Colonic mucosa (tissue), 4 donors: Measurements from ENCODE around the gene EFCAB6. TPM values are rescaled to one million over a fixed set of nuclear protein-coding genes. Genes with fewer than 3 reads are reported as not detected.

Experiments used
- DNase-seq: peaks from one replicate; pipeline ENCODE4 v3.0.0-alpha.2; 2020
- H3K27ac ChIP-seq: fragments of 200-600 bp; one replicate; pipeline ENCODE4 v1.8.0; 2021
- H3K27me3 ChIP-seq: fragments of 200-600 bp; one replicate; pipeline ENCODE4 v1.8.0; 2021
- H3K36me3 ChIP-seq: fragments of 200-600 bp; one replicate; pipeline ENCODE4 v1.8.0; 2021
- H3K4me1 ChIP-seq: fragments of 200-600 bp; one replicate; pipeline ENCODE4 v1.8.0; 2021; ENCODE audit warnings: mild to moderate bottlenecking
- H3K4me3 ChIP-seq: fragments of 200-600 bp; one replicate; pipeline ENCODE4 v1.8.0; 2021
- H3K9ac ChIP-seq, 2 donors: one replicate each; pipeline ENCODE4 v1.7.0; 2013; ENCODE audit warnings: control low read depth in 2 of 2, low read depth in 2 of 2, low read length in 2 of 2
- H3K9me3 ChIP-seq: fragments of 200-600 bp; one replicate; pipeline ENCODE4 v1.8.0; 2021
- intact Hi-C: fragments of 100-400 bp; cut with DNase I; formaldehyde crosslinking; loops from one replicate; pipeline ENCODE4 v1.14.1; 2022
- total RNA-seq, 2 donors: library from RNA; stranded (reverse); fragmentation: NEBNext Ultra II Directional in 1 of 2; extraction: Animal tissue kit (Norgen Biotek cat#: 25700) in 1 of 2; gene quantifications; one replicate each; pipeline ENCODE4 v1.2.1, GENCODE V29; 2021
- TF ChIP-seq, protein P1 (sequence below): fragments of 200-600 bp; IDR thresholded peaks from one replicate; pipeline ENCODE4 v1.8.0; 2022; ENCODE audit warnings: antibody characterized with exemption, mild to moderate bottlenecking
- donor health status: healthy.
- donor health status: DM: no; HTN: no; CAD: no.
- donor health status: DM: no; HTN: no; CAD: no.

The EFCAB6 gene
- total RNA-seq, 2 donors from 2014 or later, result 0.35 to 0.80 TPM

DNA sequence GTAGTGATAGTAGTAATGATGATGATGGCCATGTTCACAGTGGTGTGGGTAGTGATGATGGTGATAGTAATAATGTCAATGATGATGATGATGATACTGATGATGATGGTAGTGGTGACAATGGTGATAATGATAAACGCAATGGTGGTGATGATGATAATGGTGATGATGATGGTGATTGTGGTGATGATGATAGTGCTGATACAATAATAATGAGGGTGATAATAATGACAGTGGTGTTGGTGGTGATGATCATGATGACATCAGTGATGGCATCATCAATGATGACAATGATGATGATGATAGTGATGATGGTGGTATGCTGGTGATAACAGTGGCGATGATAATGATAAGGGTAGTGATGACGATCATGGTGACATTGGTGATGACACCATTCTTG is 308.0 kb downstream of the EFCAB6 start:
- no peaks in the 10 kb centered on the region for H3K27me3 ChIP-seq
- intact Hi-C loops, result no loop called here

DNA sequence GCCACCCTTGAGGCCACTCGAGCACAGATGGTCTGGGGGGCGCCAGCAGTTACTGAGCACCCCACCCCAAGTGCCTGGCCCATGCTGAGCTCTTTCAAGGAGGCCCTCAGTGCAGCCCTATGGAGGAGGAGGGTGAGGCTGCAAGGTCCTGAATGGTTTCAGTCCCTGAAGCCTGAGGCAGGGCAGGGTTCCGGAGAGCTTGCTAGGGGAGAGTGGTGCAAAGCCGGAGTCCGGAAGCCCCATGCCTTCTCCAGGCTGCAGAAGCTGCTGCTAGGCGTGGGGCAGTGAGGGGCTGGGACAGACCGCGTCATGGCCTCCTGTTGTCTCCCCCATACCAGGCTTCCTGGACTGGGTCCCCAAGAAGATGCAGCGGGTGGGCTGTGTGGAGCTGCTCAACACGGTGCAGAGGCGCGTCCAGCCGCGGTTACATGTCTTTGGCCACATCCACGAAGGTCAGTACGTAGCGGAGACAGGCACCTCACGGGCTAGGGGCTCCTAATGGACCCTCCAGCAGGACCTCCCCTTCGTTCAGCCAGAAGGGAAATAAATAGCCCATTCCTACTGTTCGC is 309.7 kb downstream of the EFCAB6 start:
- intact Hi-C loops, result no loop called here
- TF ChIP-seq, protein P1, sequence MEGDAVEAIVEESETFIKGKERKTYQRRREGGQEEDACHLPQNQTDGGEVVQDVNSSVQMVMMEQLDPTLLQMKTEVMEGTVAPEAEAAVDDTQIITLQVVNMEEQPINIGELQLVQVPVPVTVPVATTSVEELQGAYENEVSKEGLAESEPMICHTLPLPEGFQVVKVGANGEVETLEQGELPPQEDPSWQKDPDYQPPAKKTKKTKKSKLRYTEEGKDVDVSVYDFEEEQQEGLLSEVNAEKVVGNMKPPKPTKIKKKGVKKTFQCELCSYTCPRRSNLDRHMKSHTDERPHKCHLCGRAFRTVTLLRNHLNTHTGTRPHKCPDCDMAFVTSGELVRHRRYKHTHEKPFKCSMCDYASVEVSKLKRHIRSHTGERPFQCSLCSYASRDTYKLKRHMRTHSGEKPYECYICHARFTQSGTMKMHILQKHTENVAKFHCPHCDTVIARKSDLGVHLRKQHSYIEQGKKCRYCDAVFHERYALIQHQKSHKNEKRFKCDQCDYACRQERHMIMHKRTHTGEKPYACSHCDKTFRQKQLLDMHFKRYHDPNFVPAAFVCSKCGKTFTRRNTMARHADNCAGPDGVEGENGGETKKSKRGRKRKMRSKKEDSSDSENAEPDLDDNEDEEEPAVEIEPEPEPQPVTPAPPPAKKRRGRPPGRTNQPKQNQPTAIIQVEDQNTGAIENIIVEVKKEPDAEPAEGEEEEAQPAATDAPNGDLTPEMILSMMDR, result no peak
- Histone ChIP-seq H3K36me3 (no peaks in the 10 kb centered on the region), H3K27ac (no peak overlapping the region), H3K9ac (no peak overlapping the region), H3K4me3 (no peak overlapping the region), H3K27me3 (no peaks in the 10 kb centered on the region), H3K4me1 (no peaks in the 10 kb centered on the region), H3K9me3 (no peaks in the 10 kb centered on the region)
- no peak for DNase-seq

More for the DNA sequence above, 308.0 kb downstream of the EFCAB6 start:
- DNase-seq, result no peak
- TF ChIP-seq, protein P1, result no peak
- no peak overlapping the region for H3K4me3 ChIP-seq
- no peak overlapping the region for H3K27ac ChIP-seq
- no peak overlapping the region for H3K9ac ChIP-seq
- no peaks in the 10 kb centered on the region for H3K36me3 ChIP-seq
- H3K4me1 ChIP-seq, result no peaks in the 10 kb centered on the region
- no peaks in the 10 kb centered on the region for H3K9me3 ChIP-seq

DNA sequence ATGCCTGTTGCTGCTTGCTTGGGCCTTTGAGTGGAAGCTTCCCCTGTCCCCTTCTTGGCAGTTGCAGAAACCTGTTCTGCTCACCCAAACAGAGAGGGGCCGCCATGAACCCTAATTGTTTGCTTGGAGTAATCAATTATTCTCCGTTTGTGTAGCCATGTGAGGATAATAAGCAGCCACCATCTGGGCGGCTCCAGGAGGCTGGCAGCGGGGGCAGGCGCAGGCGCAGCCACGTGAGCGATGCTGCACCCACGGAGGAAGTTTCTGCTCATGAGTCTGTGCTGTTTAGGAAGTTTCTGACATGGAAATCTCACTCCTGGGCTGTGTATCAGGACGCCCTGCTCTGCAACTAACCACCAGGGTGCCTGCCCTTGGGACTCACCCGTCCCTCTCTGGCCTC is 310.2 kb downstream of the EFCAB6 start:
- no peak overlapping the region for H3K27ac ChIP-seq
- DNase-seq, result no peak
- TF ChIP-seq, protein P1, result no peak
- H3K9me3 ChIP-seq, result no peaks in the 10 kb centered on the region
- H3K36me3 ChIP-seq, result no peaks in the 10 kb centered on the region
- H3K4me1 ChIP-seq, result no peaks in the 10 kb centered on the region
- intact Hi-C loops, result no loop called here
- H3K9ac ChIP-seq, result no peak overlapping the region
- H3K4me3 ChIP-seq, result no peak overlapping the region
- H3K27me3 ChIP-seq, result no peaks in the 10 kb centered on the region

DNA sequence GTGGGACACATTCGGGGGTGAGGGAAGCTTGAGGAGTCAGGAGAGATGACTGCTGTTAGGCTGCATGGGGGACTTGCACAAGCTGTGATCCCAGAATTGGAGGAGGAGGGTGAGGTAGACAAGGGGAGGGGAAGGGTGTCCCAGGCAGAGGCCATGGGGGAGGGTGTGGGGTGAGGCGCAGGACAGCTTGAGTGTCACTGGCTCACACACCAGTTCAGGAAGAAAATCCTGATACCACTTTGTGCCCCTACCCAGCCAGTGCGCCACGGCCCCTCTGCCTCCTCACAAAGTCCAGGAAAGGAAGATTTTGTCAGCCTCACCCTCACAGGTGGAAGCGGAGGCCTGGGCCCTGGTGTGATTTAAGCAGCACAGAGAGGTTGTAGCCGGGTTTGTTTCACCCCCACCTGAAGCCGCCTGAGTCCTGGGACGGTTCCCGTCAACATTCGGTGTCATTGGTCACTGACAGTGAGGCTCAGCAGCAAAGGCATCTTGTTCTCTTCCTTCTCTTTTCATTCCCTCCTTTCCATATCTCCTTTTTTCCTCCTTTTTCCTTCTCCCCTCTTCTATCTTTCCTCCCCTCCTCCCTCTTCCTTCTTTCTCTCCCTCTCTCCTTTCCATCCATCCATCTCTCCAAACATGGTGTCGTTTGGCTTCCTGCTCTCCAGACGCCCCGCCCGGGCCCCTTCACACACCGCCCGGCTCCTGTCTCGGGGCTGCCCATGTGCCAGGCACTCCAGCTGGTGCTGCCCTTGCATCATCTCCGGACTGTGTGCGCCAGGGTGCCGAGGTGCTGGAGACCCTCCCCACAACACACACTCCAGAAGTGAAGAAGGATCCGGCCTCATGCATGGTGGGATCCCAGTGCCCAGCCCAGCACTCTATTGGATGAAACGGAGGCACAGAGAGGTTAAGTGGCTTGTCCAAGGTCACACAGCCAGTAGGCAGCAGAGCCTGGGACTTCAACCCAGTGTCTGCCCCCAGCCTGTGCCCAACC is 311.0 kb downstream of the EFCAB6 start:
- TF ChIP-seq, protein P1, result no peak
- no peaks in the 10 kb centered on the region for H3K36me3 ChIP-seq
- H3K27me3 ChIP-seq, result no peaks in the 10 kb centered on the region
- no peak overlapping the region for H3K9ac ChIP-seq
- no peak for DNase-seq
- no peaks in the 10 kb centered on the region for H3K4me1 ChIP-seq
- H3K9me3 ChIP-seq, result no peaks in the 10 kb centered on the region
- intact Hi-C loops, result no loop called here
- no peak overlapping the region for H3K27ac ChIP-seq
- H3K4me3 ChIP-seq, result no peak overlapping the region

DNA sequence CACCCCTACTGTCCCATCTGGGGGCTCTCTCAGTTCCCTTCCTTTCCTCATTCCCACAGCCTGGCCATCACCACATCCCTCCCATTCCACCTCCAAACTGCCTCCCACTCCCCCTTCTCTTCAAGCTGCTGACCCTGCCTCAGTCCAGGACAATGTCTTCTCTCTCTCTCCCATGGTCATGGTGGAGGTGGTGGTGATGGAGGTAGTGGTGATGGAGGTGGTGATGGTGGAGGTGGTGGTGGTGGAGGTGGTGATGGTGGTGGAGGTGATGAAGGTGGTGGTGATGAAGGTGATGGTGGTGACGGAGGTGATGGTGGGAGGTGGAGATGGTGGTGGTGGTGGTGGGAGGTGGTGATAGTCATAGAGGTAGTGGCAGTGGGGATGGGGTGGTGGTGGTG is 313.2 kb downstream of the EFCAB6 start:
- intact Hi-C loops, result no loop called here
- H3K4me1 ChIP-seq, result no peaks in the 10 kb centered on the region
- no peaks in the 10 kb centered on the region for H3K9me3 ChIP-seq
- H3K4me3 ChIP-seq, result no peak overlapping the region
- H3K27me3 ChIP-seq, result no peaks in the 10 kb centered on the region
- no peak overlapping the region for H3K27ac ChIP-seq
- DNase-seq, result no peak
- TF ChIP-seq, protein P1, result no peak
- no peaks in the 10 kb centered on the region for H3K36me3 ChIP-seq
- no peak overlapping the region for H3K9ac ChIP-seq
